Measurements from ENCODE around the gene RASEF.
A peak's percentile ranks its signal among the peaks of the same experiment; 100 is the strongest.
"Not testable (repeated sequence)": the region's sequence is repeated elsewhere in the genome, so short reads cannot be mapped to it uniquely, and the experiment has no call there.

Gene RASEF

DNA sequence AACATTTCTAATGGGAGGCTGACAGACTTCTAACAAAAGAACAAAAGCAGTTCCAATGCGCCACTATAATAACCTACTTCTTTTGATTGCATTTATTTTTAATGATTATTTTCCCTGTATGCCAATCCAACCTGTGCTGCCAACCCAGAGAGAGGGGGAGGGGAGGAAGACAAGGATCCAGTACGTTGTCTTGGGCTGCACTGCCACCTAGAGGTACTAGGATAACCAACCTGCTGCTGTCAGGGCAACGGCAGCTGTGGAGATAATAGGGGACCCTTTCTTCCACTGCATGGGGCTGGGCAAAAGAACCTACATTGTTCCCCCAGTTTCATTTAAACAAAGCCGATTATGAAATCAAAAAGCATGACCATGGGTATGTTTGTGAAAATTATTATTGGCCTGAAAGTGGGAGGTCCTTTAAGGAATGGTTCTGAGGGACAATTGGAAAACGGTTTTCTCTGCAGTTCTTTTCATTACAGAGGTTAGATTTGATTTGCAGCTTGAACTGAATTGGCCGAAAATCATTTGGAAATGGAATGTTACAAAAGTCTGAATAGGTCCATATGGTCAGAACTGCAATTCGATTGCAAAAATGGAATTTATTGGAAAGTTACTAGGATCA lies 101.3 kb downstream of the RASEF start:
- peak; percentile 70 for DNase-seq

DNA sequence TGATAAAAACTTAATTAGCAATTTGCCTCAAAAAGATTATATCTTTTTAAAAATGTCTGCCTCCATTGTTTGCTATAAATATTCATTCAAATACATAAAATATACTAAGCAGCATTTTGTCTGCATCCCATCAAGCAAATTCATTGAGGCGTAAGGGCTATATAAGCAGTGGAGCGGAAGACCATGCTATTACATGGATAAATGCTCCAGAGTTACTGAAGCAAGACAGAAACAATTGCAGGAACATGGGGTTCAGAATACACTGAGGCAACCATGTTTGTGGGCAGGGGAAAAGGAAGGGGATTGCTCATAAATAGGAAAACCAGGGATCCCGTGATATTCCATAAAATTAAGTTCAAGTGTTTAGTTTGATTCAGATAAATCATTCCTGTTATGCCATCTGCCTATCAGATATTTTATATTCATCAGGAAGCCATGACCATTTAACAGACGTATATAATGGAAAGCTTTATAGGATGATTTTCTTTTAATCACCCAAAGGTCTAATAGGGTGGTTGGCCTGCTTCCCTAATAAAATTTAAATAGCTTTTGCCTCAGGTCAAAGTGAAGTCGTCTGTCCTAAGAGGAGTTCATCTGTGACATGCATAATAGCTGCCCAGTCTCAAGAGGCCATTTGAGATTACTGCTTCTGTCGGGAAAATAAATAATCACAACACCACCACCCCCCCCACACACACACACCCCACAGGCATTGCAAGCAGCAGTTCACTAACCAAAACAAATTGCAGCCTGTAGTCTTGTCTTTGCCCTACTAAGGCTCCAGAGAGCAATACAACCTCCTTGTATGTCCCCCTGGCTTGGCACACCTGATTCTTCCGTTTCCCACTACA lies 105.2 kb downstream of the RASEF start:
- DNase-seq: no peak

DNA sequence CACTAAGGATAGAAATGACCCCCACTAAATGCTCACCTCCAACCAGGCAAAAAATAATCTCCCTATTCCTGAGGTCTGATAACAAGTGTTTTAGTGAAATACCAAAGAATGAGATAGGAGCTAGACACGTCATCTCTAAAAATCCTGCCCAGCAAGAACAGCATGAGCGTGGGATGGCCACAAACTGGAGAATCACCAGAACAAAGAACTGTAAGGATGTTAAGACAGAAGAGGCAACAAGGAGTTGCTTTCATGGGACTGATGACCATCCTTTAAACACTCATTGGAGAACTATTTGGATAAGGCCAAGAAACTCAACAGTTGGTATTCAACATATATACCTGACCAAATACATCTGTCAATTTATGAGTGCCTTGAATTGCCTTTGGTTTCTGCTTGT lies 113.7 kb downstream of the RASEF start:
- DNase-seq: no peak

GRCh38 chr9:82940376-82940775 lies 122.6 kb downstream of the RASEF start:
- no peak for DNase-seq

GRCh38 chr9:82939451-82939850 lies 123.5 kb downstream of the RASEF start:
- DNase-seq: no peak

DNA sequence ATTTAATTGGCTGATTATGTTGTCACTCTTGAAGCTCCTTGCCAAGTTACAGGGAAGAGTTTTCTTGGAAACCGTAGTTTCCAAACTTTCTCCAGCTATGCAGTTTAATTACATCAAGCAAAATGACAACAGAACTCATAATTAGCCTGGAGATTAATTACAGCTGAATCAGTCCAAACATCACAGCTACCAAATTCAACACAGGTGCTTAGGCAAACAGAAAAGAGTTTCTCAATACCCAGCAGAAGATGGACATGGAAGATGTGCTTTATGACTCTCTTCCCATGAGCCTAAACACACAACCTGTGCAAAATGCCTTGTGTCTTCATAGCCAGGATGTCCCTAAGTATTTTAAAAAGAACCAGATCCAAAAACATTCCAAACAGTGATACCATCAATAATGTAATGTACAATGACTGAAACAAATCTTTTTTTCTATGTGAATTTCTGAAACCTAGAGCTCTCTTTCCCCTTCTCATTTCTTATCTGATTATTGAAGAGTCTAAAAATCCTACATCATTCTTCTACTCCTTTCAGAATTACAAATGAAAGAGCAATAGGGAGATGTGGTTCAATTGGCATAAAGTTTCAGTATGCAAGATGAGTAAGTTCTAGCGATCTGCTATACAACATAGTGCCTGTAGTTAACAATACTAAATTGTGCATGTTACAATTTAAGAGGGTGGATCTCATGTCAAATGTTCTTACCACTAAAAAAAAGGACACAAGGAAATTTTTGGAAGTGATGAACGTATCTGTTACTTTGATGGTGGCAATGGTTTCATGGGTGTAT lies 124.3 kb downstream of the RASEF start:
- DNase-seq: no peak

GRCh38 chr9:82936561-82936960 lies 126.4 kb downstream of the RASEF start:
- DNase-seq: not testable (repeated sequence)

- DNase-seq: peak; percentile 48
Observed at GRCh38 chr9:82934949-82935348, 128.0 kb downstream of the RASEF start.

DNA sequence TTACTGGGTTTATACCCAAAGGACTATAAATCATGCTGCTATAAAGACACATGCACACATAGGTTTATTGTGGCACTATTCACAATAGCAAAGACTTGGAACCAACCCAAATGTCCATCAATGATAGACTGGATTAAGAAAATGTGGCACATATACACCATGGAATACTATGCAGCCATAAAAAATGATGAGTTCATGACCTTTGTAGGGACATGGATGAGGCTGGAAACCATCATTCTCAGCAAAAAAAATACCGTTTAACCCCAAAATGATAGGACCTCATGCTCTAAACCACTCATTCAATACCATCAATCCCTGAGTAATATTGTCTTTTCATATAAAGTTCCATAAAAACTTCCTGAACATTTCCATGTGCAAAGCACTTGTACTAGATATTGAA lies 128.9 kb downstream of the RASEF start:
- DNase-seq: not testable (repeated sequence)

- DNase-seq: peak; percentile 24
Observed at GRCh38 chr9:82930116-82930515, 132.8 kb downstream of the RASEF start.

Data from fibroblast of upper back skin (primary cell).